Colonic mucosa (tissue), 4 donors: ENCODE measurements around the gene ZNF544. TPM values are rescaled to one million over a fixed set of nuclear protein-coding genes. Genes with fewer than 3 reads are reported as not detected.
A peak's percentile ranks its signal among the peaks of the same experiment; 100 is the strongest.

Source experiments
- DNase-seq: peaks from one replicate; pipeline ENCODE4 v3.0.0-alpha.2; 2020
- H3K27ac ChIP-seq: fragments of 200-600 bp; one replicate; pipeline ENCODE4 v1.8.0; 2021
- H3K27me3 ChIP-seq: fragments of 200-600 bp; one replicate; pipeline ENCODE4 v1.8.0; 2021
- H3K36me3 ChIP-seq: fragments of 200-600 bp; one replicate; pipeline ENCODE4 v1.8.0; 2021
- H3K4me1 ChIP-seq: fragments of 200-600 bp; one replicate; pipeline ENCODE4 v1.8.0; 2021; ENCODE audit warnings: mild to moderate bottlenecking
- H3K4me3 ChIP-seq: fragments of 200-600 bp; one replicate; pipeline ENCODE4 v1.8.0; 2021
- H3K9ac ChIP-seq, 2 donors: one replicate each; pipeline ENCODE4 v1.7.0; 2013; ENCODE audit warnings: control low read depth in 2 of 2, low read depth in 2 of 2, low read length in 2 of 2
- H3K9me3 ChIP-seq: fragments of 200-600 bp; one replicate; pipeline ENCODE4 v1.8.0; 2021
- intact Hi-C: fragments of 100-400 bp; cut with DNase I; formaldehyde crosslinking; loops from one replicate; pipeline ENCODE4 v1.14.1; 2022
- total RNA-seq, 2 donors: library from RNA; stranded (reverse); fragmentation: NEBNext Ultra II Directional in 1 of 2; extraction: Animal tissue kit (Norgen Biotek cat#: 25700) in 1 of 2; gene quantifications; one replicate each; pipeline ENCODE4 v1.2.1, GENCODE V29; 2021
- TF ChIP-seq, protein P1 (sequence below): fragments of 200-600 bp; IDR thresholded peaks from one replicate; pipeline ENCODE4 v1.8.0; 2022; ENCODE audit warnings: antibody characterized with exemption, mild to moderate bottlenecking
- donor health status: healthy.
- donor health status: DM: no; HTN: no; CAD: no.
- donor health status: DM: no; HTN: no; CAD: no.

ZNF544 gene
- total RNA-seq, 2 donors from 2014 or later, result 17.2 to 29.6 TPM

GRCh38 chr19:58279042-58279924 is 50.6 kb downstream of the ZNF544 start:
- intact Hi-C loops, result no loop called here
- Histone ChIP-seq H3K9me3 (no peaks in the 10 kb centered on the region), H3K36me3 (no peaks in the 10 kb centered on the region), H3K27me3 (no peaks in the 10 kb centered on the region), H3K4me1 (no peaks in the 10 kb centered on the region), H3K9ac (peak overlapping the region; percentile 69 to 77), H3K27ac (peak overlapping the region; percentile 69), H3K4me3 (peak overlapping the region; percentile 89)
- TF ChIP-seq, protein P1, sequence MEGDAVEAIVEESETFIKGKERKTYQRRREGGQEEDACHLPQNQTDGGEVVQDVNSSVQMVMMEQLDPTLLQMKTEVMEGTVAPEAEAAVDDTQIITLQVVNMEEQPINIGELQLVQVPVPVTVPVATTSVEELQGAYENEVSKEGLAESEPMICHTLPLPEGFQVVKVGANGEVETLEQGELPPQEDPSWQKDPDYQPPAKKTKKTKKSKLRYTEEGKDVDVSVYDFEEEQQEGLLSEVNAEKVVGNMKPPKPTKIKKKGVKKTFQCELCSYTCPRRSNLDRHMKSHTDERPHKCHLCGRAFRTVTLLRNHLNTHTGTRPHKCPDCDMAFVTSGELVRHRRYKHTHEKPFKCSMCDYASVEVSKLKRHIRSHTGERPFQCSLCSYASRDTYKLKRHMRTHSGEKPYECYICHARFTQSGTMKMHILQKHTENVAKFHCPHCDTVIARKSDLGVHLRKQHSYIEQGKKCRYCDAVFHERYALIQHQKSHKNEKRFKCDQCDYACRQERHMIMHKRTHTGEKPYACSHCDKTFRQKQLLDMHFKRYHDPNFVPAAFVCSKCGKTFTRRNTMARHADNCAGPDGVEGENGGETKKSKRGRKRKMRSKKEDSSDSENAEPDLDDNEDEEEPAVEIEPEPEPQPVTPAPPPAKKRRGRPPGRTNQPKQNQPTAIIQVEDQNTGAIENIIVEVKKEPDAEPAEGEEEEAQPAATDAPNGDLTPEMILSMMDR, result no peak
- DNase-seq, result peak; percentile 78

DNA sequence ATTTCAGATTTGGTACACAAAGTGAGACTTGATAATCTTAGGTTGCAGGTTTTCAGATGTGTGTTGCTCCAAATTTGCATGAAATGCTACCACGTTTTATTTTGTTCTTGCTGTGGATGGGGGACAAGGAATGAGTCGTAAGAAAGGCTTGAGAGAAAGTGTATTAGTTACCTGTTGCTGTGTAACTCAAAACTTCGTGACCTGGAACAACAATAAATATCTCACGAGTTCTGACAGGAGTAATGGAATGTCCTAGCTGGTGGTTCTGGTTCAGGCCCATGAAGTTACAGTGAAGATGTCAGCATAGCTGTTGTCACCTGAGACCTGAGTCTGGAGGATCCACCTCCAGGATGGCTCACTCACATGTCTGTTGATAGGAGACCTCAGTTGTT is 51.2 kb downstream of the ZNF544 start:
- intact Hi-C loops, result no loop called here
- Histone ChIP-seq H3K27ac (no peak overlapping the region), H3K9ac (no peak overlapping the region), H3K27me3 (no peaks in the 10 kb centered on the region), H3K4me1 (no peaks in the 10 kb centered on the region), H3K36me3 (no peaks in the 10 kb centered on the region), H3K9me3 (no peaks in the 10 kb centered on the region), H3K4me3 (no peak overlapping the region)
- no peak for DNase-seq
- TF ChIP-seq, protein P1, result no peak

DNA sequence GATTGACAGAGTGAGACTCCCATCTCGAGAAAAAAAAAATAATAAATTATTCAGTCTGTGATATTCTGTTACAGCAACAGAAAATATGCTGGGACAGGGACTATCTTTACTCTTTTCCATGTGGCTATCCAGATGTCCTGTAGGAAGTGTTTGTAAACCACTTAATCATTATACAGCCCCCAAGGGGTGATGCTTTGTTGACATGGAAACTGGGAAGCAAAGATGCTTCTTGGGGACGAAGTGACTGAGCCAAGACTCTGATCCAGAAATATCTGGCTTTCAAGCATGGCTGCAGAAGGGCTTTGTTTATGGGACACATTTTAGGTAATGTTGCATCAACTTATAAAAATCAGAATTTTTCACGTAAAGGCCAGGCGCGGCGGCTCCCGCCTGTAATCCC is 55.5 kb downstream of the ZNF544 start:
- H3K4me1 ChIP-seq, result no peaks in the 10 kb centered on the region
- H3K27ac ChIP-seq, result no peak overlapping the region
- TF ChIP-seq, protein P1, result no peak
- intact Hi-C loops, result no loop called here
- no peak for DNase-seq
- no peak overlapping the region for H3K9ac ChIP-seq
- H3K36me3 ChIP-seq, result peaks cover 14% of the 10 kb centered on the region
- no peaks in the 10 kb centered on the region for H3K27me3 ChIP-seq
- H3K4me3 ChIP-seq, result no peak overlapping the region
- no peaks in the 10 kb centered on the region for H3K9me3 ChIP-seq

GRCh38 chr19:58291943-58292342 is 63.2 kb downstream of the ZNF544 start:
- Histone ChIP-seq H3K9me3 (peaks cover 4% of the 10 kb centered on the region), H3K9ac (no peak overlapping the region), H3K27me3 (no peaks in the 10 kb centered on the region), H3K4me1 (no peaks in the 10 kb centered on the region), H3K36me3 (peaks cover 25% of the 10 kb centered on the region), H3K27ac (no peak overlapping the region), H3K4me3 (no peak overlapping the region)
- DNase-seq, result no peak
- TF ChIP-seq, protein P1, result no peak
- intact Hi-C loops, result no loop called here

DNA sequence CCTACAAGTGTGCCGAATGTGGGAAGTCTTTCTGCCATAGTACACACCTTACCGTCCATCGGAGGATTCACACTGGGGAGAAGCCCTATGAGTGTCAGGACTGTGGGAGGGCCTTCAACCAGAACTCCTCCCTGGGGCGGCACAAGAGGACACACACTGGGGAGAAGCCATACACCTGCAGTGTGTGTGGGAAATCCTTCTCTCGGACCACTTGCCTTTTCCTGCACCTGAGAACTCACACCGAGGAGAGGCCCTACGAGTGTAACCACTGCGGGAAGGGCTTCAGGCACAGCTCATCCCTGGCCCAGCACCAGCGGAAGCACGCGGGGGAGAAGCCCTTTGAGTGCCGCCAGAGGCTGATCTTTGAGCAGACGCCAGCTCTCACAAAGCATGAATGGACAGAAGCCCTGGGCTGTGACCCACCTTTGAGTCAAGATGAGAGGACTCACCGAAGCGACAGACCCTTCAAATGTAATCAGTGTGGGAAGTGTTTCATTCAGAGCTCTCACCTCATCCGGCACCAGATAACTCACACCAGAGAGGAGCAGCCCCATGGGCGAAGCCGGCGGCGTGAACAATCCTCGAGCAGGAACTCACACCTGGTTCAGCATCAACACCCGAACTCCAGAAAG is 66.1 kb downstream of the ZNF544 start:
- no peak overlapping the region for H3K9ac ChIP-seq
- peaks cover 25% of the 10 kb centered on the region for H3K36me3 ChIP-seq
- intact Hi-C loops, result no loop called here
- H3K9me3 ChIP-seq, result peaks cover 4% of the 10 kb centered on the region
- H3K4me3 ChIP-seq, result no peak overlapping the region
- no peaks in the 10 kb centered on the region for H3K4me1 ChIP-seq
- DNase-seq, result no peak
- TF ChIP-seq, protein P1, result no peak
- H3K27me3 ChIP-seq, result no peaks in the 10 kb centered on the region
- H3K27ac ChIP-seq, result no peak overlapping the region
